Measurements from ENCODE around the gene TUBB2A. TPM values are rescaled to one million over a fixed set of nuclear protein-coding genes. Genes with fewer than 3 reads are reported as not detected.
"Not testable (repeated sequence)": the region's sequence is repeated elsewhere in the genome, so short reads cannot be mapped to it uniquely, and the experiment has no call there.

TUBB2A gene
- total and polyA plus RNA-seq, 4 donors = 10.8 to 53.5 (median 30.1) TPM

- ATAC-seq (ENCODE audit: insufficient read depth, low FRiP score) = no peak
- H3K27ac ChIP-seq (ENCODE audit: low read depth in 1 of 2, low read length in 1 of 2) = no peak overlapping the region
Measured at GRCh38 chr6:3190779-3191178, 33.4 kb upstream of the TUBB2A start.

DNA sequence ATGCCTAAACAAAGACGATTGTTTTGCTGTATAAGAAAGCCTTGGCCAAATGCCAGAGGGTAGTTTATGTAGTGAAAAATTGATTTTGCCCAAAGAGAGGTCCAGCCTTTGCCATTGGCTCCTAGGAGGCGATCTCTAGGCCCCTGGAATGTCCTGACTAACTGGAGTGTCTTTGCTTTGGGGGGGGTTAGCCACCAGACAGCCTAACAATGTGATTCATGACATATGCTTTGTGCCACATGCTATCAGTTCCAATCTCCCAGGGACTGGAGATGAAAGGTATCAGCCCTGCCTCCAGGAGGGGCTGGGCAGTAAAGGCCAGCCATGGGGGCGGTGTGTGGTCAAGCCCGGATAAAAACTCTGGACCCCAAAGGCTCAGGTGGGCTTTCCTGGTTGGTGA lies 32.7 kb upstream of the TUBB2A start:
- 75 to 78% methylated on average over 4 of the region's 4 CpGs for WGBS, 2 donors
- Histone ChIP-seq H3K4me3 (no peak overlapping the region), H3K9ac (ENCODE audit: insufficient read depth in 1 of 2, low read length in 2 of 2) (no peak overlapping the region), H3K4me1 (ENCODE audit: control insufficient read depth in 5 of 5, insufficient read depth in 5 of 5, low read length in 5 of 5) (no peaks in the 10 kb centered on the region), H3K9me3 (ENCODE audit: control insufficient read depth in 4 of 4, insufficient read depth in 3 of 4, low read length in 3 of 4) (no peaks in the 10 kb centered on the region), H3K27me3 (ENCODE audit: control insufficient read depth in 3 of 3, insufficient read depth in 3 of 3, low read length in 2 of 3) (no peaks in the 10 kb centered on the region), H3K27ac (ENCODE audit: low read depth in 1 of 2, low read length in 1 of 2) (no peak overlapping the region), H3K36me3 (ENCODE audit: control insufficient read depth in 4 of 4, insufficient read depth in 4 of 4, low read length in 4 of 4) (no peaks in the 10 kb centered on the region)
- TF ChIP-seq, protein P1, sequence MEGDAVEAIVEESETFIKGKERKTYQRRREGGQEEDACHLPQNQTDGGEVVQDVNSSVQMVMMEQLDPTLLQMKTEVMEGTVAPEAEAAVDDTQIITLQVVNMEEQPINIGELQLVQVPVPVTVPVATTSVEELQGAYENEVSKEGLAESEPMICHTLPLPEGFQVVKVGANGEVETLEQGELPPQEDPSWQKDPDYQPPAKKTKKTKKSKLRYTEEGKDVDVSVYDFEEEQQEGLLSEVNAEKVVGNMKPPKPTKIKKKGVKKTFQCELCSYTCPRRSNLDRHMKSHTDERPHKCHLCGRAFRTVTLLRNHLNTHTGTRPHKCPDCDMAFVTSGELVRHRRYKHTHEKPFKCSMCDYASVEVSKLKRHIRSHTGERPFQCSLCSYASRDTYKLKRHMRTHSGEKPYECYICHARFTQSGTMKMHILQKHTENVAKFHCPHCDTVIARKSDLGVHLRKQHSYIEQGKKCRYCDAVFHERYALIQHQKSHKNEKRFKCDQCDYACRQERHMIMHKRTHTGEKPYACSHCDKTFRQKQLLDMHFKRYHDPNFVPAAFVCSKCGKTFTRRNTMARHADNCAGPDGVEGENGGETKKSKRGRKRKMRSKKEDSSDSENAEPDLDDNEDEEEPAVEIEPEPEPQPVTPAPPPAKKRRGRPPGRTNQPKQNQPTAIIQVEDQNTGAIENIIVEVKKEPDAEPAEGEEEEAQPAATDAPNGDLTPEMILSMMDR (IDR thresholded peaks at IDR 0.05; ENCODE audit: control extremely low read depth, extremely low read depth) = no peak
- DNase-seq (no peak), ATAC-seq (ENCODE audit: insufficient read depth, low FRiP score) (no peak)

More at GRCh38 chr6:3190779-3191178, 33.4 kb upstream of the TUBB2A start:
- no peak for DNase-seq
- TF ChIP-seq, protein P1 (IDR thresholded peaks at IDR 0.05; ENCODE audit: control extremely low read depth, extremely low read depth) = no peak
- Histone ChIP-seq H3K36me3 (ENCODE audit: control insufficient read depth in 4 of 4, insufficient read depth in 4 of 4, low read length in 4 of 4) (no peaks in the 10 kb centered on the region), H3K27me3 (ENCODE audit: control insufficient read depth in 3 of 3, insufficient read depth in 3 of 3, low read length in 2 of 3) (no peaks in the 10 kb centered on the region), H3K4me3 (no peak overlapping the region), H3K9me3 (ENCODE audit: control insufficient read depth in 4 of 4, insufficient read depth in 3 of 4, low read length in 3 of 4) (no peaks in the 10 kb centered on the region), H3K9ac (ENCODE audit: insufficient read depth in 1 of 2, low read length in 2 of 2) (no peak overlapping the region), H3K4me1 (ENCODE audit: control insufficient read depth in 5 of 5, insufficient read depth in 5 of 5, low read length in 5 of 5) (no peaks in the 10 kb centered on the region)
- 90 to 96% methylated on average over 5 of the region's 5 CpGs for WGBS, 2 donors

DNA sequence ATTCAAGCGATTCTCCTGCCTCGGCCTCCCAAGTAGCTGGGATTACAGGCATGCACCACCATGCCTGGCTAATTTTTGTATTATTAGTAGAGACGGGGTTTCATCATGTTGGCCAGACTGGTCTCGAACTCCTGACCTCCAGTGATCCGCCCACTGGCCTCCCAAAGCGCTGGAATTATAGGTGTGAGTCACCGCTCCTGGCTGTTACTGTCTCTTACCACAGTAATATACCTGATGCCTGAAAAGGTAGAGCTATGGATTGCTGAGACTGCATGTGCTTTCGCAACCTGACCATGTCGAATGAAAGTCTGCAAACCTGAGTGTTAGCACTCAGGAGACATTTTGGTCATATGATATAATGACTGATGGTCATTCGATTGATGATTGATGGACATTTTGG lies 31.8 kb upstream of the TUBB2A start:
- H3K4me1 ChIP-seq (ENCODE audit: control insufficient read depth in 5 of 5, insufficient read depth in 5 of 5, low read length in 5 of 5); H3K27ac ChIP-seq (ENCODE audit: low read depth in 1 of 2, low read length in 1 of 2); H3K9ac ChIP-seq (ENCODE audit: insufficient read depth in 1 of 2, low read length in 2 of 2); H3K27me3 ChIP-seq (ENCODE audit: control insufficient read depth in 3 of 3, insufficient read depth in 3 of 3, low read length in 2 of 3); ATAC-seq (ENCODE audit: insufficient read depth, low FRiP score); DNase-seq; H3K4me3 ChIP-seq; H3K9me3 ChIP-seq (ENCODE audit: control insufficient read depth in 4 of 4, insufficient read depth in 3 of 4, low read length in 3 of 4); H3K36me3 ChIP-seq (ENCODE audit: control insufficient read depth in 4 of 4, insufficient read depth in 4 of 4, low read length in 4 of 4): not testable (repeated sequence)
- 96 to 97% methylated on average over 10 of the region's 10 CpGs for WGBS, 2 donors

DNA sequence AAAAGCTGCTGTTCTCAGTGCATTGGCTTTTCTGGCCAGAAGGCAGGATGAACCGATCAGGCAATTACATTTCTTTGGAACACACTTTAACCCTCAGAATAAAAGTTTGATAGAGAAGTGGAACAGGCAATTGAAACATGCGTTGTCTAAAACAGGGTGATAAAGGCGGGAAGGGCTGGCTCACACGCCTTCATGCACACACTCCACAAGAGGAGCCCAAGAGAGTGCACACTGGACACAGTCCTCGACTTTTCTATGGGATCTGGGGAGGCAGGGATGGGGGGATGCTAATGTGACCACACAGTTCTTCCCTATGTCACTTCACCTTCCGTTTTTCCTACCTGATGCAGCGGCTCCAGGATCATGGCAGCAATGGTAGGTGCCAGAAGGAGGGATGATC lies 30.9 kb upstream of the TUBB2A start:
- H3K9ac ChIP-seq (ENCODE audit: insufficient read depth in 1 of 2, low read length in 2 of 2) = no peak overlapping the region
- 88 to 93% methylated on average over 7 of the region's 7 CpGs for WGBS, 2 donors
- H3K36me3 ChIP-seq (ENCODE audit: control insufficient read depth in 4 of 4, insufficient read depth in 4 of 4, low read length in 4 of 4) = no peaks in the 10 kb centered on the region
- DNase-seq (no peak), ATAC-seq (ENCODE audit: insufficient read depth, low FRiP score) (no peak)
- no peaks in the 10 kb centered on the region for H3K27me3 ChIP-seq (ENCODE audit: control insufficient read depth in 3 of 3, insufficient read depth in 3 of 3, low read length in 2 of 3)
- H3K9me3 ChIP-seq (ENCODE audit: control insufficient read depth in 4 of 4, insufficient read depth in 3 of 4, low read length in 3 of 4) = no peaks in the 10 kb centered on the region
- no peak overlapping the region for H3K4me3 ChIP-seq
- no peaks in the 10 kb centered on the region for H3K4me1 ChIP-seq (ENCODE audit: control insufficient read depth in 5 of 5, insufficient read depth in 5 of 5, low read length in 5 of 5)
- H3K27ac ChIP-seq (ENCODE audit: low read depth in 1 of 2, low read length in 1 of 2) = no peak overlapping the region
- TF ChIP-seq, protein P1 (IDR thresholded peaks at IDR 0.05; ENCODE audit: control extremely low read depth, extremely low read depth) = no peak
